H1 (cell line): ENCODE data around the gene IYD. TPM values are rescaled to one million over a fixed set of nuclear protein-coding genes. Genes with fewer than 3 reads are reported as not detected.

Experiments
- CTCF ChIA-PET: fragments of 300-600 bp; sonication (Branson Sonifier 250); formaldehyde crosslinking; loops from one replicate; lab custom pipeline; 2021; ENCODE audit not compliant: partially characterized antibody; lab: Charles Lee
- POLR2A ChIA-PET: fragments of 300-600 bp; sonication (Branson Sonifier 250); formaldehyde crosslinking; loops from one replicate; lab custom pipeline; 2021; ENCODE audit warnings: inconsistent platforms; ENCODE audit not compliant: partially characterized antibody; lab: Charles Lee
- DNase-seq, 2 experiments: peaks; one replicate each; pipeline versions ENCODE4 v3.0.0 to v3.0.0-alpha.2; 2010 to 2022; ENCODE audit warnings: low spot score in 2 of 2, low read depth in 1 of 2, mixed read lengths in 1 of 2
- FAIRE-seq: peaks from 2 replicates; lab custom pipeline; 2011; peaks lifted over from hg19 to GRCh38; lab: Jason Lieb, UNC
- H2AFZ ChIP-seq: 2 replicates; pipeline ENCODE4 v1.8.1; 2012; ENCODE audit warnings: low read length, inconsistent platforms
- H2AK5ac ChIP-seq: 2 replicates; pipeline ENCODE4 v1.6.1; 2013; ENCODE audit warnings: low read depth, low read length
- H2BK120ac ChIP-seq: replicated peaks from 2 replicates; pipeline ENCODE3; 2013; ENCODE audit warnings: low read depth, low read length, inconsistent platforms
- H2BK12ac ChIP-seq: 2 replicates; pipeline ENCODE4 v1.6.1; 2013; ENCODE audit warnings: low read depth, low read length
- H2BK15ac ChIP-seq: 2 replicates; pipeline ENCODE4 v1.6.1; 2013; ENCODE audit warnings: low read length
- H2BK20ac ChIP-seq: 2 replicates; pipeline ENCODE4 v1.6.1; 2013; ENCODE audit warnings: low read length
- H2BK5ac ChIP-seq: 2 replicates; pipeline ENCODE4 v1.6.1; 2013; ENCODE audit warnings: low read depth, low read length
- H3K14ac ChIP-seq: 2 replicates; pipeline ENCODE4 v1.6.1; 2013; ENCODE audit warnings: inconsistent platforms; ENCODE audit not compliant: insufficient read length
- H3K18ac ChIP-seq: 2 replicates; pipeline ENCODE4 v1.6.1; 2013; ENCODE audit warnings: low read length; ENCODE audit errors: extremely low read depth
- H3K23ac ChIP-seq: 2 replicates; pipeline ENCODE4 v1.6.1; 2013; ENCODE audit warnings: inconsistent platforms; ENCODE audit not compliant: insufficient read length
- H3K23me2 ChIP-seq: 2 replicates; pipeline ENCODE4 v1.6.1; 2013; ENCODE audit warnings: low read depth, low read length
- H3K27ac ChIP-seq: 2 replicates; pipeline ENCODE4 v1.6.1; 2011; ENCODE audit warnings: low read depth, low read length, inconsistent platforms
- H3K27me3 ChIP-seq, 4 experiments: replicated peaks in 1 of 4; 1 replicate in 1 of 4; 2 replicates in 3 of 4; pipeline versions ENCODE4 v1.6.1 to v1.8.1; 2011 to 2013; ENCODE audit warnings: low read length in 3 of 4, mild to moderate bottlenecking in 3 of 4, inconsistent platforms in 2 of 4, mixed read lengths in 2 of 4, moderate library complexity in 1 of 4; ENCODE audit not compliant: control insufficient read depth in 3 of 4, insufficient read depth in 3 of 4; ENCODE audit errors: extremely low read depth in 1 of 4
- H3K36me3 ChIP-seq, 4 experiments: 2 replicates each; pipeline versions ENCODE4 v1.6.1 to v1.8.1; 2011 to 2013; ENCODE audit warnings: mild to moderate bottlenecking in 4 of 4, low read length in 3 of 4, moderate library complexity in 2 of 4, control low read depth in 1 of 4, inconsistent platforms in 1 of 4; ENCODE audit not compliant: insufficient read depth in 4 of 4, control insufficient read depth in 2 of 4
- H3K4ac ChIP-seq: replicated peaks from 2 replicates; pipeline ENCODE3; 2013; ENCODE audit warnings: low read length, low read depth, mixed read lengths, inconsistent platforms; ENCODE audit not compliant: insufficient read length
- H3K4me1 ChIP-seq, 4 experiments: replicated peaks in 1 of 4; 1 replicate in 1 of 4; 2 replicates in 3 of 4; pipeline versions ENCODE4 v1.6.1 to v1.8.1; 2011 to 2013; ENCODE audit warnings: low read length in 3 of 4, inconsistent platforms in 2 of 4, mixed read lengths in 1 of 4; ENCODE audit not compliant: insufficient read depth in 4 of 4, control insufficient read depth in 3 of 4
- H3K4me2 ChIP-seq, 2 experiments: 2 replicates each; pipeline versions ENCODE4 v1.6.1 to v1.8.1; 2011 to 2013; ENCODE audit warnings: low read depth in 2 of 2, low read length in 2 of 2, control low read depth in 1 of 2, inconsistent platforms in 1 of 2, mild to moderate bottlenecking in 1 of 2; ENCODE audit not compliant: insufficient read depth in 1 of 2
- H3K4me3 ChIP-seq, 4 experiments: fragments of 200-600, 300-600 bp in 1 of 4; sonication (generic), shearing (Covaris generic), sonication (Bioruptor Twin) in 1 of 4; 2 replicates each; pipeline versions ENCODE4 v1.5.1 to v1.8.1; 2011 to 2016; ENCODE audit warnings: low read length in 4 of 4, low read depth in 3 of 4, control low read depth in 2 of 4, inconsistent platforms in 2 of 4, mild to moderate bottlenecking in 2 of 4, mixed read lengths in 1 of 4, moderate library complexity in 1 of 4; ENCODE audit not compliant: insufficient read depth in 2 of 4; ENCODE audit errors: extremely low read depth in 1 of 4
- H3K56ac ChIP-seq: replicated peaks from 2 replicates; pipeline ENCODE3; 2013; ENCODE audit warnings: low read depth, mild to moderate bottlenecking, mixed read lengths, low read length, inconsistent platforms; ENCODE audit not compliant: insufficient read length
- H3K79me1 ChIP-seq: 2 replicates; pipeline ENCODE4 v1.6.1; 2013; ENCODE audit warnings: low read depth, low read length, control low read depth
- H3K79me2 ChIP-seq, 2 experiments: 2 replicates each; pipeline versions ENCODE4 v1.6.1 to v1.8.1; 2012 to 2013; ENCODE audit warnings: low read length in 2 of 2, mild to moderate bottlenecking in 2 of 2, inconsistent platforms in 1 of 2; ENCODE audit not compliant: insufficient read depth in 2 of 2, control insufficient read depth in 1 of 2
- H3K9ac ChIP-seq, 4 experiments: replicated peaks in 1 of 4; 1 replicate in 1 of 4; 2 replicates in 3 of 4; pipeline versions ENCODE4 v1.6.1 to v1.8.1; 2011 to 2013; ENCODE audit warnings: low read depth in 3 of 4, low read length in 3 of 4, control low read depth in 2 of 4, mild to moderate bottlenecking in 2 of 4, moderate library complexity in 2 of 4, inconsistent platforms in 1 of 4; ENCODE audit errors: extremely low read depth in 1 of 4
- H3K9me3 ChIP-seq, 2 experiments: 2 replicates each; pipeline versions ENCODE4 v1.6.1 to v1.8.1; 2012 to 2013; ENCODE audit warnings: mild to moderate bottlenecking in 2 of 2, moderate library complexity in 2 of 2, control low read depth in 1 of 2, inconsistent platforms in 1 of 2, low read depth in 1 of 2, low read length in 1 of 2, mixed read lengths in 1 of 2; ENCODE audit not compliant: insufficient read depth in 2 of 2
- H4K20me1 ChIP-seq, 2 experiments: replicated peaks in 1 of 2; 2 replicates each; pipeline versions ENCODE3 to v1.8.1; 2011 to 2013; ENCODE audit warnings: inconsistent platforms in 2 of 2, low read length in 2 of 2, mild to moderate bottlenecking in 1 of 2; ENCODE audit not compliant: insufficient read depth in 2 of 2, control insufficient read depth in 1 of 2
- H4K5ac ChIP-seq: 2 replicates; pipeline ENCODE4 v1.6.1; 2013; ENCODE audit warnings: low read length, low read depth, mixed read lengths, inconsistent platforms; ENCODE audit not compliant: insufficient read length
- H4K8ac ChIP-seq: 2 replicates; pipeline ENCODE4 v1.8.0; 2013; ENCODE audit warnings: mild to moderate bottlenecking, moderate library complexity, low read length, inconsistent platforms; ENCODE audit not compliant: insufficient read depth; ENCODE audit errors: extremely low read depth
- H4K91ac ChIP-seq: replicated peaks from 2 replicates; pipeline ENCODE3; 2013; ENCODE audit warnings: low read length, mixed read lengths, inconsistent platforms; ENCODE audit not compliant: insufficient read length
- CHD1 ChIP-seq: IDR thresholded peaks from 2 replicates; pipeline ENCODE4 v1.6.1; 2012; ENCODE audit warnings: low read depth, low read length, improper control_type of control experiment
- CHD2 ChIP-seq: IDR thresholded peaks from 2 replicates; pipeline ENCODE4 v1.6.1; 2012; ENCODE audit warnings: low read length, improper control_type of control experiment
- CTBP2 ChIP-seq: IDR thresholded peaks from 2 replicates; pipeline ENCODE4 v1.7.0; 2011; ENCODE audit warnings: borderline replicate concordance, mild to moderate bottlenecking, moderate library complexity, mixed read lengths, low read length; ENCODE audit not compliant: insufficient read depth, insufficient read length
- KDM1A ChIP-seq: fragments of 200-600, 300-600 bp; sonication (generic); IDR thresholded peaks from 2 replicates; pipeline ENCODE4 v1.7.1; 2016; ENCODE audit warnings: mild to moderate bottlenecking, low read length, borderline replicate concordance
- KDM4A ChIP-seq: IDR thresholded peaks from one replicate; pipeline ENCODE4 v1.7.1; 2012; ENCODE audit warnings: low read depth, mild to moderate bottlenecking, moderate library complexity, low read length, inconsistent platforms; ENCODE audit not compliant: severe bottlenecking
- POLR2AphosphoS5 ChIP-seq: IDR thresholded peaks from 2 replicates; pipeline ENCODE4 v1.6.1; 2011; ENCODE audit warnings: low read depth, low read length
- POU5F1 ChIP-seq: IDR thresholded peaks from 2 replicates; pipeline ENCODE4 v1.6.1; 2011; ENCODE audit warnings: low read depth, mild to moderate bottlenecking, low read length, moderate library complexity
- SIRT6 ChIP-seq: IDR thresholded peaks from one replicate; pipeline ENCODE4 v1.7.1; 2012; ENCODE audit warnings: low read length, inconsistent platforms
- TBP ChIP-seq: IDR thresholded peaks from 2 replicates; pipeline ENCODE4 v1.6.1; 2011; ENCODE audit warnings: low read depth, low read length, improper control_type of control experiment
- TCF12 ChIP-seq: IDR thresholded peaks from 2 replicates; pipeline ENCODE4 v1.6.1; 2011; ENCODE audit warnings: low read depth, mild to moderate bottlenecking, low read length
- TEAD4 ChIP-seq: IDR thresholded peaks from 2 replicates; pipeline ENCODE4 v1.6.1; 2012; ENCODE audit warnings: low read depth, low read length, inconsistent platforms, mixed read lengths
- WGBS, 2 experiments: shearing (Covaris generic) in 1 of 2; methylation state at CpG; one replicate each; pipeline versions ENCODE4 v1.1.6 to v1.1.7; 2013 to 2015; ENCODE audit warnings: low lambda C conversion rate in 2 of 2, mixed read lengths in 2 of 2, inconsistent platforms in 1 of 2, low coverage in 1 of 2, missing lambda C conversion rate in 1 of 2; ENCODE audit not compliant: insufficient replicate concordance in 2 of 2, insufficient coverage in 1 of 2, insufficient read length in 1 of 2; ENCODE audit errors: extremely low coverage in 1 of 2, missing lambda C conversion rate in 1 of 2; 5-methylcytosine and 5-hydroxymethylcytosine counted together
- polyA plus RNA-seq, 7 experiments: library from polyadenylated mRNA; depleted of rRNA in 3 of 7; stranded (reverse) in 5 of 7; unstranded in 2 of 7; fragments of >200 nt in 5 of 7; fragments of 200-250 nt in 2 of 7; gene quantifications; 1 replicate in 5 of 7; 2 replicates in 1 of 7; 4 replicates in 1 of 7; pipeline versions ENCODE4 v1.2.1 to v1.2.3, GENCODE V29; 2011 to 2013; ENCODE audit warnings: missing spikeins in 2 of 7, mixed read lengths in 2 of 7
- total RNA-seq: library from RNA; stranded (reverse); fragmentation: NEBNext Ultra II Directional; extraction: Animal tissue kit (Norgen Biotek cat#: 25700); gene quantifications from 2 replicates; pipeline ENCODE4 v1.2.1, GENCODE V29; 2021
- TF ChIP-seq, protein P1 (sequence below): IDR thresholded peaks from 2 replicates; pipeline ENCODE4 v1.6.1; 2012; ENCODE audit warnings: inconsistent platforms
- TF ChIP-seq, protein P2 (sequence below): IDR thresholded peaks from 2 replicates; pipeline ENCODE4 v1.6.1; 2011; ENCODE audit warnings: low read depth, mild to moderate bottlenecking, low read length; ENCODE audit not compliant: insufficient read depth

IYD gene
- total and polyA plus RNA-seq, 2 of the 8 experiments (the other 6 are each of a cell fraction or from before 2014, with no cell fraction given) = not detected

DNA sequence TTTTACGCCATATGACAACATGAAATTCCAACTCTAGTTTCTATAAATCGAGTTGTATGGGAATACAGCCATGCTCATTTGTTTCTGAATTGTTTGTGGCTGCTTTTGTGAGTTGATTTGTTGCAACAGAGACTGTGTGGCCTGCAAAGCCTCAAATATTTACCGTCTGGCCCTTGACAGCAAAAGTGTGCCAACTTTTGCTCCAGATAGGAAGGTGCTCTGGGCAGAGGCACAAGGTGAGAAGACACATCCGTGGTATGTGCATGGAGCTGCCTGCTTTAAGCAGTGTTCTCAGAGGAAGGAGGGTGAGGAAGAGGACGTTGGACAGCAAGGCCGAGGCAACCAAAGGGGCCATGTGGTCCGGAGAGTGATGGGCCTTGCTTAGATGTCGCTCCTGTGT lies 57.4 kb downstream of the IYD start:
- Histone ChIP-seq H2BK20ac (no peak overlapping the region), H3K79me1 (no peaks in the 10 kb centered on the region), H2AFZ (no peak overlapping the region), H3K4me2 (no peak overlapping the region), H3K14ac (no peak overlapping the region), H4K8ac (no peak overlapping the region), H3K56ac (no peak overlapping the region), H3K79me2 (no peaks in the 10 kb centered on the region), H3K4me3 (no peak overlapping the region), H3K36me3 (no peaks in the 10 kb centered on the region), H3K23ac (no peak overlapping the region), H4K20me1 (no peaks in the 10 kb centered on the region), H2BK5ac (no peak overlapping the region), H3K9ac (no peak overlapping the region), H3K27me3 (no peaks in the 10 kb centered on the region), H3K4me1 (no peaks in the 10 kb centered on the region), H3K18ac (no peak overlapping the region; the same call in 1 of the 2 replicates), H3K9me3 (peaks cover 7 to 12% of the 10 kb centered on the region in 2 experiments; a peak in 2 of 4 replicates), H3K23me2 (no peaks in the 10 kb centered on the region; the same call in 1 of the 2 replicates), H2BK15ac (no peak overlapping the region), H3K27ac (no peak overlapping the region), H3K4ac (no peak overlapping the region), H2AK5ac (no peak overlapping the region), H4K5ac (no peak overlapping the region), H2BK12ac (no peak overlapping the region), H2BK120ac (no peak overlapping the region), H4K91ac (no peak overlapping the region)
- POLR2A ChIA-PET = no interaction called here
- FAIRE-seq (no peak), DNase-seq (no peak)
- CTCF ChIA-PET = interaction anchor here (1.2 to 11.0 kb wide), 3 partner anchors 8 to 391 kb away, joined by 3 to 150 read pairs (median 6); no protein-coding TSS in a partner anchor
- 75% methylated on average over 8 of the region's 8 CpGs; no CpG with 5 or more reads in 1 of the 2 experiments for WGBS, 2 experiments
- TF ChIP-seq SIRT6 (no peak), CHD1 (no peak), CTBP2 (no peak), TBP (no peak), KDM1A (no peak), TCF12 (no peak), POU5F1 (no peak), TEAD4 (no peak), POLR2AphosphoS5 (no peak), KDM4A (no peak), CHD2 (no peak)
- TF ChIP-seq, protein P1, sequence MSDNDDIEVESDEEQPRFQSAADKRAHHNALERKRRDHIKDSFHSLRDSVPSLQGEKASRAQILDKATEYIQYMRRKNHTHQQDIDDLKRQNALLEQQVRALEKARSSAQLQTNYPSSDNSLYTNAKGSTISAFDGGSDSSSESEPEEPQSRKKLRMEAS = no peak
- TF ChIP-seq, protein P2, sequence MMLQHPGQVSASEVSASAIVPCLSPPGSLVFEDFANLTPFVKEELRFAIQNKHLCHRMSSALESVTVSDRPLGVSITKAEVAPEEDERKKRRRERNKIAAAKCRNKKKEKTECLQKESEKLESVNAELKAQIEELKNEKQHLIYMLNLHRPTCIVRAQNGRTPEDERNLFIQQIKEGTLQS = no peak
